NCI-H446 treated with DMSO at 0.1 percent for 48 hours (cell line): Measurements from ENCODE around the gene SERTAD1.

ENCODE experiments used
- DNase-seq: peaks from one replicate; lab custom pipeline; 2025; lab: John Stamatoyannopoulos, UW

SERTAD1 gene

DNA sequence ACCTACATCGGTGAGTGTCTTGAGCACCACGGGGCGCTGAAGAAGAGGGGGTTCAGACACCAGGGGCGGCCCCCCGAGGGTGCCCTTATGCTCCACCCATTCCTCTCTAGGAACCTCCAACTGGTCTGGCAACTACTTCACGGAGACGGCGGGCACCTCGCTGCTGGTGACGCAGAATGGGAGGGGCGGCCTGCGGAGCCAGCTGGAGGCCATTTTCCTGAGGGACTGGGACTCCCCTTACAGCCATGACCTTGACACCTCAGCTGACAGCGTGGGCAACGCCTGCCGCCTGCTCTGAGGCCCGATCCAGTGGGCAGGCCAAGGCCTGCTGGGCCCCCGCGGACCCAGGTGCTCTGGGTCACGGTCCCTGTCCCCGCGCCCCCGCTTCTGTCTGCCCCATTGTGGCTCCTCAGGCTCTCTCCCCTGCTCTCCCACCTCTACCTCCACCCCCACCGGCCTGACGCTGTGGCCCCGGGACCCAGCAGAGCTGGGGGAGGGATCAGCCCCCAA is 47.9 kb downstream of the SERTAD1 start:
- no peak for DNase-seq

- DNase-seq: no peak
These were observed 49.4 kb downstream of the SERTAD1 start for GRCh38 chr19:40376286-40376862.

- no peak for DNase-seq
These were observed 51.7 kb downstream of the SERTAD1 start for GRCh38 chr19:40374084-40374483.

DNA sequence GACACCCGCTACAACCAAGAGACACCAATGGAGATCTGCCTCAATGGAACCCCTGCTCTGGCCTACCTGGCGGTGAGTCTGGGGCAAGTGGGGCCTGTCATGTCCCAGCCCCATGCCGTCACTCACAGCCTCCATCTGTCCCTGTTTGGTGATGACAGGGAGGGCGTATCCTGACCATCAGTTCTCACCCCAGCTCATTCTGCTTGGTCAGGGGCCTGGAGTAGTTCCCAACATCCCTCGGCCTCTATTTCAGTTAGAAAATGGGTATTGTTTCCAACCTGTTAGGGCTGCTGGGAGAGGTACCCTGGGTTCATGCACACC is 54.0 kb downstream of the SERTAD1 start:
- no peak for DNase-seq
